NCI-H1417 treated with DMSO at 0.1 percent for 48 hours (cell line): ENCODE data around the gene NEU4.
A peak's percentile ranks its signal among the peaks of the same experiment; 100 is the strongest.
"Not testable (repeated sequence)": the region's sequence is repeated elsewhere in the genome, so short reads cannot be mapped to it uniquely, and the experiment has no call there.

ENCODE experiments used
- DNase-seq: peaks from one replicate; lab custom pipeline; 2025; lab: John Stamatoyannopoulos, UW

NEU4 gene

GRCh38 chr2:241808721-241809382 is at the start of gene NEU4:
TSS of gene NEU4 (plus strand) at chr2:241809193. CDS start at chr2:241814485, 5,292 bp downstream.
- no peak for DNase-seq

GRCh38 chr2:241759893-241760292 is 49.1 kb upstream of the NEU4 start:
- not testable (repeated sequence) for DNase-seq

GRCh38 chr2:241760301-241760771 is 48.7 kb upstream of the NEU4 start:
- no peak for DNase-seq

GRCh38 chr2:241762321-241762932 is 46.6 kb upstream of the NEU4 start:
- DNase-seq, result no peak

GRCh38 chr2:241762933-241763369 is 46.0 kb upstream of the NEU4 start:
- no peak for DNase-seq

- DNase-seq, result no peak
Observed at GRCh38 chr2:241763551-241764274, 45.3 kb upstream of the NEU4 start.

GRCh38 chr2:241764275-241765241 is 44.4 kb upstream of the NEU4 start:
- no peak for DNase-seq

GRCh38 chr2:241767464-241768250 is 41.3 kb upstream of the NEU4 start:
- DNase-seq, result no peak

GRCh38 chr2:241768251-241768711 is 40.7 kb upstream of the NEU4 start:
- no peak for DNase-seq

GRCh38 chr2:241768850-241769249 is 40.1 kb upstream of the NEU4 start:
- no peak for DNase-seq

- DNase-seq, result no peak
Observed at GRCh38 chr2:241769819-241770184, 39.2 kb upstream of the NEU4 start.

- DNase-seq, result no peak
Observed at GRCh38 chr2:241770185-241770935, 38.6 kb upstream of the NEU4 start.

GRCh38 chr2:241770936-241771285 is 38.1 kb upstream of the NEU4 start:
- DNase-seq, result no peak

GRCh38 chr2:241771286-241772062 is 37.5 kb upstream of the NEU4 start:
- no peak for DNase-seq

GRCh38 chr2:241772063-241772499 is 36.9 kb upstream of the NEU4 start:
- no peak for DNase-seq

GRCh38 chr2:241773511-241774418 is 35.2 kb upstream of the NEU4 start:
- DNase-seq, result peak; percentile 18

- peak; percentile 9 for DNase-seq
Observed at GRCh38 chr2:241774419-241775222, 34.4 kb upstream of the NEU4 start.
